Measurements from ENCODE around the gene COL4A1.

The COL4A1 gene

GRCh38 chr13:110234532-110234931 is 72.4 kb downstream of the COL4A1 start:
- no peak for DNase-seq

GRCh38 chr13:110233951-110234280 is 73.0 kb downstream of the COL4A1 start:
- no peak for DNase-seq

- no peak for DNase-seq
These were observed 73.6 kb downstream of the COL4A1 start for GRCh38 chr13:110233181-110233950.

GRCh38 chr13:110232756-110233155 is 74.2 kb downstream of the COL4A1 start:
- DNase-seq, result no peak

GRCh38 chr13:110232142-110232541 is 74.8 kb downstream of the COL4A1 start:
- DNase-seq, result no peak

- no peak for DNase-seq
These were observed 75.5 kb downstream of the COL4A1 start for GRCh38 chr13:110231348-110232047.

GRCh38 chr13:110230661-110231347 is 76.2 kb downstream of the COL4A1 start:
- no peak for DNase-seq

GRCh38 chr13:110229905-110230563 is 76.9 kb downstream of the COL4A1 start:
- DNase-seq, result no peak

GRCh38 chr13:110228936-110229904 is 77.7 kb downstream of the COL4A1 start:
- DNase-seq, result no peak

GRCh38 chr13:110227864-110228643 is 78.9 kb downstream of the COL4A1 start:
- DNase-seq, result no peak

- DNase-seq, result no peak
These were observed 79.5 kb downstream of the COL4A1 start for GRCh38 chr13:110227416-110227815.

- no peak for DNase-seq
These were observed 81.1 kb downstream of the COL4A1 start for GRCh38 chr13:110225609-110226574.

- DNase-seq, result no peak
These were observed 82.0 kb downstream of the COL4A1 start for GRCh38 chr13:110225003-110225402.

GRCh38 chr13:110224519-110224918 is 82.4 kb downstream of the COL4A1 start:
- DNase-seq, result no peak

- DNase-seq, result no peak
These were observed 85.4 kb downstream of the COL4A1 start for GRCh38 chr13:110221406-110222117.

GRCh38 chr13:110220471-110220870 is 86.5 kb downstream of the COL4A1 start:
- DNase-seq, result no peak

- DNase-seq, result no peak
These were observed 88.3 kb downstream of the COL4A1 start for GRCh38 chr13:110218581-110219201.

GRCh38 chr13:110217811-110218210 is 89.1 kb downstream of the COL4A1 start:
- no peak for DNase-seq

GRCh38 chr13:110217085-110217484 is 89.9 kb downstream of the COL4A1 start:
- DNase-seq, result no peak
